Ureter (tissue), 1 donor: ENCODE results near the gene CYP51A1. TPM values are rescaled to one million over a fixed set of nuclear protein-coding genes. Genes with fewer than 3 reads are reported as not detected.

Source experiments
- total RNA-seq: library from RNA; stranded (reverse); gene quantifications from one replicate; pipeline ENCODE4 v1.2.4, GENCODE V29; 2023
- donor health status: DM: yes; HTN: yes; CAD: no.

CYP51A1 gene
- total RNA-seq, 1 donor from 2014 or later = 96.3 TPM

Other genes starting within 250 kb of the CYP51A1 start
- 88.2 TPM for gene AKAP9, start 193.6 kb downstream of the CYP51A1 start, total RNA-seq
- gene LRRD1, start 44.7 kb upstream of the CYP51A1 start, total RNA-seq = not detected
- 49.4 TPM for gene KRIT1, start 111.4 kb upstream of the CYP51A1 start, total RNA-seq
- 78.0 TPM for gene ANKIB1, start 111.5 kb upstream of the CYP51A1 start, total RNA-seq